HG03175 (cell line): ENCODE data around the gene YLPM1.

Source experiments
- ATAC-seq: cut with Tn5 transposase; IDR thresholded peaks from one replicate; pipeline ENCODE4 v1.9.1; 2021; ENCODE audit warnings: mild to moderate bottlenecking, moderate library complexity; ENCODE audit not compliant: unreplicated experiment

The YLPM1 gene

DNA sequence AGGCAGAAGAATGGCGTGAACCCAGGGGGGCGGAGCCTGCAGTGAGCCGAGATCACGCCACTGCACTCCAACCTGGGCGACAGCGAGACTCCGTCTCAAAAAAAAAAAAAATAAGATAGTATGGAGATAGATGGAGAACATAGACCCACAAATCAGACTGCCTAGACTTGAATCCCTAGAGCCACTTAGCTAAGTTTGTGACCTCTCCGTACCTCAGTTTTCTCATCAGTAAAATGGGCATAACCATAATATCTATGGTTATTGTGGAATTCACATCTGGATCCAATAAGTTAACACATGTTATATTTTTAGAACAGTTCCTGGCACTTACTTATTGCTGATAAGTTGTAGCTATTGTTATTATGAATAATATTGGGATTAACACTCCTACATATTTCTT is 105.6 kb downstream of the YLPM1 start:
- ATAC-seq = no peak

DNA sequence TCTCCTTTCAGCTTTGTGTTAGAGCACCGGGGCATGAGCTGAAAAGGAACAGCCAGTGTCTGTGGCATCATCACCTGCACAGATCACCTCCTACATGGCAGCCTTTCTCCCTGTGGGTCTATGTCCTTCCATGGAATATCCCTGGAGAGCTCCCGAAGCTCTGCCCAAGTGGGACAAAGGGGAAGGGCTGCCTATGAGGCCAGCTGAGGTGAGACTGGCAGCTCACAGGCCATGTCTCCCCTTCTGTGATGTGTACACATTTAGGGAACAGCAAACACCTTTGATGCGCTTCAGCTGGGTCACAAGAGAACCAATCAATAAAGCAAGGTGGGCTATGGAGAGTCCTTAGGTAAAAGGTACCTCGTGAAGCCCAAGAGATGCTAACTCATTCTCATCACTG is 108.7 kb downstream of the YLPM1 start:
- ATAC-seq = no peak

- ATAC-seq = no peak
These were observed 112.1 kb downstream of the YLPM1 start for GRCh38 chr14:74875204-74875603.

DNA sequence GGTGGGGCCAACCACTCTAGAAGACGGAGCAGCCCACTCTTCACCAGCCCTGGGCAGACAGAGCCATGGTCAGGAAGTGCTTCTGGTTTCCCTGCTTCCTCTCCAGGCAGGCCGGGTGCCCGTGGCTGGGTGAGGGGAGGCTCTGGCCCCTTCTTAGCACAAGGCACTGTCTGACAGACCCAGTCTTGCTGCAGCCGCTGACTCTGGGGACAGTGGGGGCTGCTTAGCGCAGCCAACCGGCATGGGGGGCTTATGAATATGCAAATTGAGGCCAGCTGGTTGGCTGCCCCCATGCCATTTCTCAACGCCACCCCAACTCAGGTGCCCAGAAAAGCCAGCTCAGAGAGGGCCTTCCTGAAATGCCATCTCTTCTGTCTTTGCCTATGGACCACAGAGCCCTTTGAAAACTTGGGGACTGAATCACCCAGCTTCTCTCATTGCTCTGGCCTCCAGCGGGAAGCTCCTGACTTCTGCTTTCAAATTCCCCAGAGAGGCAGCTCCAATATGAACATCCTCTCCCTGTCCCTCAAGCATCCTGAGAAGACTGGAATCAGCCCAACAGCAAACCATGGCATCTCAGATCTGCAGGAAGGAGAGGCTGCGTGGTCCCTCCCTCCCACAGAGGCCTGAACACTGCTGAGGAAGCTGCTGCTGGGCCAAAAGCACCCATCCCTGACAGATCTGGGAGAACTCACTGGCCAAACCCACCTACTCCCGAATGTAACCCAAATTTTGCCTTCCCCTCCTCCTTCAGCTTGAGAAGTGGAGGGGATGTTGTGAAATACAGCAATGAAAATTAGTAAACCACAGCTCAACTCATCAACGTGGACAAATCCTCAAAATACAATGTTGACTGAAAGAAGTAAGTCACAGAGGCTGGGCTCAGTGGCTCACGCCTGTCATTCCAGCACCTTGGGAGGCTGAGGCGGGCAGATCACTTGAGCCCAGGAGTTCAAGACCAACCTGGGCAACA is 113.1 kb downstream of the YLPM1 start, which contains the start of gene PROX2:
Gene PROX2, minus strand, starts transcription at position 205 of the 973 bp plus-strand sequence. CDS start 12,311 bp downstream, outside the sequence.
- no peak for ATAC-seq

- ATAC-seq = no peak
These were observed 116.5 kb downstream of the YLPM1 start for GRCh38 chr14:74879427-74880182.

DNA sequence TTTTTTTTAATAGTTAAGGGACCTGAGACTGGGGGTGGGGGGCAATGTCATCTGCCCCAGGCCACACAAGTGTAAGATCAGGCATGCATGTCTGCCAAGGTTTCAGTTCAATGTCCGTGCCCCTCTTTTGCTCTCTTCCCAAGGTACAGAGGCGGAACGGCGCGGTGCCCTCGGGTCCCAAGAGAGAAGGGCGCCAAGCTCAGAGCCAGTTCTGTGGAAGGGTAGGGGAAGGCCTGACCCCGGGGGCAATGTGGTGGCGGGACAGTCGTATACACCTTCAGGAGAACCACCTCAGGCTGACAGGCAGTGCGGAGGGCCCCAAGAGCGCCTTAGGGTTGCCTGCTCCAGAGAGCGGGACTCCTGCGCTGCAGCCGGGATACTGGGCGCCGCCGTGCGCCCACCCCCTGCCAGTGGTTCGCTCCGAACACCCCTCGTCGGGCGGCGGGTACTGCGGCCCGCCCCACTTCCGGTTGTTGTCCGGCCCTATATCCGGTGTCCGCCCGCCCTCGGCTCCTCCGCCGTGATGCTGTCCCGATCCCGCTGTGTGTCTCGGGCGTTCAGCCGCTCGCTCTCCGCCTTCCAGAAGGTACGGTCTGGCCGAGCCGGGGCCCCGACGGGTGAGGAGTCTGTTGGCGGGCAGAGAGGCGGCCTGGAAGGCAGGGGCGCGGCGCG is 118.5 kb downstream of the YLPM1 start, which contains the start of gene DLST:
Gene DLST, plus strand, starts transcription at position 486 of the 672 bp plus-strand sequence. Its CDS starts 38 bp downstream, at position 524.
- peak; percentile 91 for ATAC-seq

- ATAC-seq = peak; percentile 44
These were observed 119.2 kb downstream of the YLPM1 start for GRCh38 chr14:74882103-74882920.
